ENCODE results near the gene SLC25A11. TPM values are rescaled to one million over a fixed set of nuclear protein-coding genes. Genes with fewer than 3 reads are reported as not detected.
A peak's percentile ranks its signal among the peaks of the same experiment; 100 is the strongest.

SLC25A11 gene, protein sequence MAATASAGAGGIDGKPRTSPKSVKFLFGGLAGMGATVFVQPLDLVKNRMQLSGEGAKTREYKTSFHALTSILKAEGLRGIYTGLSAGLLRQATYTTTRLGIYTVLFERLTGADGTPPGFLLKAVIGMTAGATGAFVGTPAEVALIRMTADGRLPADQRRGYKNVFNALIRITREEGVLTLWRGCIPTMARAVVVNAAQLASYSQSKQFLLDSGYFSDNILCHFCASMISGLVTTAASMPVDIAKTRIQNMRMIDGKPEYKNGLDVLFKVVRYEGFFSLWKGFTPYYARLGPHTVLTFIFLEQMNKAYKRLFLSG
- total RNA-seq, result 10 to 100 TPM; 10.9 to 23.3 (median 21.4) TPM
- polyA plus RNA-seq, result 10 to 100 TPM; 20.6 to 25.5 TPM

- 0% methylated on average over 72 of the region's 72 CpGs for WGBS, 2 donors
- Histone ChIP-seq H3K27me3 (no peaks in the 10 kb centered on the region), H3K27ac (peak within 1 kb of the TSS; percentile 73 to 91 (median 89)), H3K36me3 (peaks cover 0 to 26% (median 7%) of the 10 kb centered on the region in 3 donors), H3K4me3 (peak within 1 kb of the TSS; percentile 52 to 97 (median 80)), H3K4me1 (peaks cover 5 to 25% (median 16%) of the 10 kb centered on the region in 3 donors), H3K9me3 (no peaks in the 10 kb centered on the region)
- intact Hi-C loops (cut with DNase I), result loop anchor here in 1 of 3 donors (10.0 kb wide), 1 partner anchor 45 kb away; the partner anchor contains the start of gene CAMTA2
- peak; percentile 88 to 93 (median 92) for ATAC-seq
- FAIRE-seq, result peak; percentile 75
- peak; percentile 92 to 97 (median 94) for DNase-seq
- TF ChIP-seq, protein P1, sequence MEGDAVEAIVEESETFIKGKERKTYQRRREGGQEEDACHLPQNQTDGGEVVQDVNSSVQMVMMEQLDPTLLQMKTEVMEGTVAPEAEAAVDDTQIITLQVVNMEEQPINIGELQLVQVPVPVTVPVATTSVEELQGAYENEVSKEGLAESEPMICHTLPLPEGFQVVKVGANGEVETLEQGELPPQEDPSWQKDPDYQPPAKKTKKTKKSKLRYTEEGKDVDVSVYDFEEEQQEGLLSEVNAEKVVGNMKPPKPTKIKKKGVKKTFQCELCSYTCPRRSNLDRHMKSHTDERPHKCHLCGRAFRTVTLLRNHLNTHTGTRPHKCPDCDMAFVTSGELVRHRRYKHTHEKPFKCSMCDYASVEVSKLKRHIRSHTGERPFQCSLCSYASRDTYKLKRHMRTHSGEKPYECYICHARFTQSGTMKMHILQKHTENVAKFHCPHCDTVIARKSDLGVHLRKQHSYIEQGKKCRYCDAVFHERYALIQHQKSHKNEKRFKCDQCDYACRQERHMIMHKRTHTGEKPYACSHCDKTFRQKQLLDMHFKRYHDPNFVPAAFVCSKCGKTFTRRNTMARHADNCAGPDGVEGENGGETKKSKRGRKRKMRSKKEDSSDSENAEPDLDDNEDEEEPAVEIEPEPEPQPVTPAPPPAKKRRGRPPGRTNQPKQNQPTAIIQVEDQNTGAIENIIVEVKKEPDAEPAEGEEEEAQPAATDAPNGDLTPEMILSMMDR (IDR thresholded peaks at IDR 0.05), result no peak
Measured at GRCh38 chr17:4939796-4940554, at the start of gene SLC25A11, which contains the start of gene RNF167. SLC25A11 (minus strand) TSS chr17:4940046; CDS start chr17:4939910, 136 bp downstream. RNF167 (plus strand) TSS chr17:4940268; CDS start chr17:4940910, 642 bp downstream.

- H3K36me3 ChIP-seq, result no peaks in the 10 kb centered on the region
- WGBS, 2 donors, result 10 to 11% methylated on average over 30 of the region's 30 CpGs
- H3K4me1 ChIP-seq, result peaks cover 0 to 16% (median 4%) of the 10 kb centered on the region in 3 donors
- H3K27me3 ChIP-seq, result no peaks in the 10 kb centered on the region
- intact Hi-C loops (cut with DNase I), result loop anchor here in 1 of 3 donors (10.0 kb wide), 1 partner anchor 53 kb away; the partner anchor contains the start of gene GP1BA
- DNase-seq, result no peak
- FAIRE-seq, result no peak
- no peaks in the 10 kb centered on the region for H3K9me3 ChIP-seq
- peak in 1 of 4 donors; percentile 17 for ATAC-seq
- H3K27ac ChIP-seq, result peak overlapping the region; percentile 82 to 96 (median 90)
- peak overlapping the region; percentile 82 to 94 (median 84) for H3K4me3 ChIP-seq
- TF ChIP-seq, protein P1 (IDR thresholded peaks at IDR 0.05), result no peak
Measured at GRCh38 chr17:4987767-4988567, 48.1 kb upstream of the SLC25A11 start.

GRCh38 chr17:4986951-4987766, 47.3 kb upstream of the SLC25A11 start, which contains the start of gene CAMTA2:
CAMTA2 (minus strand) TSS chr17:4987675; CDS start chr17:4986222, 1,453 bp downstream.
- Histone ChIP-seq H3K4me3 (peak within 1 kb of the TSS; percentile 82 to 94 (median 84)), H3K27ac (peak within 1 kb of the TSS; percentile 82 to 96 (median 90)), H3K36me3 (peaks cover 0 to 6% (median 0%) of the 10 kb centered on the region in 3 donors), H3K27me3 (no peaks in the 10 kb centered on the region), H3K4me1 (peaks cover 0 to 16% (median 4%) of the 10 kb centered on the region in 3 donors), H3K9me3 (no peaks in the 10 kb centered on the region)
- intact Hi-C loops (cut with DNase I), result loop anchor here in 1 of 3 donors (10.0 kb wide), 1 partner anchor 52 kb away; the partner anchor contains the start of gene GP1BA
- WGBS, 2 donors, result 0% methylated on average over 59 to 78 of the region's 78 CpGs
- TF ChIP-seq, protein P1 (IDR thresholded peaks at IDR 0.05), result peak; percentile 37 to 64 (median 58)
- DNase-seq (peak; percentile 86 to 95 (median 90)), FAIRE-seq (no peak), ATAC-seq (peak; percentile 91 to 95 (median 92))

Data from pancreas (tissue), 10 donors.